GM23248 (cell line): ENCODE results near the gene SMKR1.

Source experiments
- EZH2 ChIP-seq: fragments of 200-600 bp; sonication (generic); IDR thresholded peaks from 2 replicates; pipeline ENCODE4 v1.6.1; 2018; ENCODE audit warnings: antibody characterized with exemption, mild to moderate bottlenecking; ENCODE audit not compliant: insufficient read depth, poor library complexity, severe bottlenecking
- EZH2phosphoT487 ChIP-seq: fragments of 200-600 bp; sonication (generic); IDR thresholded peaks from 2 replicates; pipeline ENCODE4 v1.6.1; 2018; ENCODE audit warnings: antibody characterized with exemption, moderate library complexity, mild to moderate bottlenecking, low read depth; ENCODE audit not compliant: insufficient read depth

DNA sequence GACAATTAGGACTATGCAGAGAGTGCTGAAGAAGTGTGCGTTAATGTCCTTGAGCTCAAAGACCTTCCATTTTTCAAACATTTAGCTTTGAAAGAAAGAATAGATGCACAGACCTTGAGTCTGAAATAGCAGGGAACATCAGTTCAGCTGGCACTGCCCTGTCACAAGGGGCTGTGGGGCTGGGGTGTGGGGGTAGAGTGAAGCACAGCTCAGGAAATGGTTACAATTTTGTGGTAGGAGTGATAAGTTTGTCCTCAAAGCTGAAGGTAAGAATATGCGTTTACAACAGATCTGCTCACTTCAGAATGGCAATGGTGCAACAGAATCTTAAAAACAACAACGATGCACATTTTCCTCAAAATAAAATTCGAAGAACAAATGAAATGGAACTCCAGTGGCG lies 33.6 kb downstream of the SMKR1 start:
- TF ChIP-seq EZH2phosphoT487 (no peak), EZH2 (no peak)
